Smooth muscle cell of bladder (primary cell): Measurements from ENCODE around the gene NPHP3. TPM values are rescaled to one million over a fixed set of nuclear protein-coding genes. Genes with fewer than 3 reads are reported as not detected.

Experiments used
- total RNA-seq: library from RNA; depleted of rRNA; stranded (reverse); fragments of >200 nt; gene quantifications from 2 replicates; pipeline ENCODE4 v1.2.3, GENCODE V29; 2014

Gene NPHP3
- total RNA-seq: 16.8 and 23.6 TPM in 2 replicates

GRCh38 chr3:132722165-132723023 is at the start of gene NPHP3:
Gene NPHP3 (minus strand): TSS chr3:132722409. CDS start chr3:132722355, 54 bp downstream.

GRCh38 chr3:132660052-132660810 is 62.0 kb downstream of the NPHP3 start, which contains the start of gene UBA5:
Gene UBA5 (plus strand): TSS chr3:132660329. CDS start chr3:132660538, 209 bp downstream.

GRCh38 chr3:132659365-132660051 is 62.7 kb downstream of the NPHP3 start, which contains the start of gene ACAD11:
Gene ACAD11 (minus strand): TSS chr3:132659809. CDS start chr3:132659751, 58 bp downstream.

Other genes starting within 250 kb of the NPHP3 start
- 1.4 and 2.0 TPM in 2 replicates for gene ACKR4, start 125.1 kb downstream of the NPHP3 start, total RNA-seq
- 36.4 and 43.7 TPM in 2 replicates for gene ACAD11, start 62.6 kb downstream of the NPHP3 start, total RNA-seq
- 41.0 and 44.5 TPM in 2 replicates for gene UBA5, start 62.1 kb downstream of the NPHP3 start, total RNA-seq